Naive B cell (primary cell): Measurements from ENCODE around the gene BEGAIN. TPM values are rescaled to one million over a fixed set of nuclear protein-coding genes. Genes with fewer than 3 reads are reported as not detected.

ENCODE experiments used
- ATAC-seq, 2 donors: fragments of 150-1000 bp; cut with Tn5 transposase; 2 replicates each; pipeline ENCODE4 v1.10.0; 2021; ENCODE audit warnings: low read depth in 2 of 2, mild to moderate bottlenecking in 2 of 2, moderate library complexity in 2 of 2
- DNase-seq: peaks from one replicate; pipeline ENCODE4 v3.0.0; 2022
- H3K27ac Mint-ChIP-seq, 6 donors: one replicate each; pipeline ENCODE4 v1.8.0; 2020 to 2022; ENCODE audit warnings: mild to moderate bottlenecking in 6 of 6, mixed read lengths in 6 of 6, moderate library complexity in 5 of 6, inconsistent platforms in 2 of 6
- H3K27me3 Mint-ChIP-seq, 3 donors: one replicate each; pipeline ENCODE4 v1.8.0; 2021 to 2022; ENCODE audit warnings: mixed read lengths in 3 of 3, mild to moderate bottlenecking in 1 of 3
- H3K36me3 Mint-ChIP-seq, 2 donors: one replicate each; pipeline ENCODE4 v1.8.0; 2020 to 2022; ENCODE audit warnings: mixed read lengths in 2 of 2, inconsistent platforms in 1 of 2, mild to moderate bottlenecking in 1 of 2
- H3K4me1 Mint-ChIP-seq, 3 donors: one replicate each; pipeline ENCODE4 v1.8.0; 2020 to 2022; ENCODE audit warnings: mixed read lengths in 3 of 3, inconsistent platforms in 1 of 3, mild to moderate bottlenecking in 1 of 3, moderate library complexity in 1 of 3
- H3K4me3 Mint-ChIP-seq, 8 donors: one replicate each; pipeline ENCODE4 v1.8.0; 2020 to 2022; ENCODE audit warnings: mild to moderate bottlenecking in 8 of 8, mixed read lengths in 8 of 8, moderate library complexity in 8 of 8, inconsistent platforms in 2 of 8
- H3K9me3 Mint-ChIP-seq, 7 donors: one replicate each; pipeline ENCODE4 v1.8.0; 2020 to 2022; ENCODE audit warnings: mixed read lengths in 7 of 7, mild to moderate bottlenecking in 5 of 7, inconsistent platforms in 2 of 7, moderate library complexity in 1 of 7
- polyA plus RNA-seq, 6 donors: library from polyadenylated mRNA; unstranded; fragments of 300-500 nt; fragmentation: Illumina TruSeq; gene quantifications; one replicate each; pipeline ENCODE4 v1.2.3, GENCODE V29; 2021; ENCODE audit warnings: low read depth in 6 of 6

BEGAIN gene
- polyA plus RNA-seq, 6 donors from 2014 or later = 0.55 to 1.2 (median 0.92) TPM; not detected in 3

DNA sequence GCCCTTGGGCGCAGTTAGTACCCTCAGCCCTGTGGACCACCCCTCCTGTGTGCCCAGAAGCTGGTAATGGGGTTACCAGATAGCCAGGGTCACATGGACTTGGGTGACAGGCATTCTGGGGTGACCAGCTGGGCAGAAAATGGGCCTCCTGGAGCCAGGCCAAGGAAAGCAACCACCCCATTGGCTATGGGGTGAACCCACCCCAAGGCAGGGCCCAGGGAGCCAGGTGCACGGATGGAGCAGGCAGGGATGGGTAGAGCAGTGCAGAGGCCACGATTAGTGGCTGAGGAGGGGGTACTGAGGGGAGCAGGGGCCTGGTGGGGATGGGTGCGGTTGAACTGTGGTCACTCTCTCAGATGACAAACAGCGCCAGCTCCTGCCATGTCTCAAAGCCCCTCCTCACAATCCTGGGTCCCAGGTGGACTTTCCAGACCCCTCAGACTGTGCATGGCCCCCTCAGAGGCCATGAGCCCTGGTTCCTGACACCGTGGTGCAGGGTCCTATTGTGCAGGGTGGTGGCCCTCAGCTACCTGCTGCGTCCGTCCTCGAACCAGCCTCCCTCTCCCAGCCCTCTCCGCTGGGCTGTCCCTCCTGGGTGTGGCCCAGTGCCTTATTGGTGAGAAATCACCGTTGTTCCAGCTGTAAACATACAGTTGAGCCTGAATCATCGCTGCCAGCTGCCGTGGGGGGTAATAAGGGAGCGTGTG, 23.4 kb upstream of the BEGAIN start:
- H3K27me3 Mint-ChIP-seq = peaks cover 14 to 19% (median 14%) of the 10 kb centered on the region in 3 donors
- ATAC-seq (no peak), DNase-seq (no peak)
- peaks cover 0 to 11% (median 0%) of the 10 kb centered on the region in 7 donors for H3K9me3 Mint-ChIP-seq
- H3K36me3 Mint-ChIP-seq = no peaks in the 10 kb centered on the region
- H3K27ac Mint-ChIP-seq = no peak overlapping the region
- H3K4me1 Mint-ChIP-seq = peaks cover 0 to 1% (median 0%) of the 10 kb centered on the region in 3 donors
- H3K4me3 Mint-ChIP-seq = no peak overlapping the region

DNA sequence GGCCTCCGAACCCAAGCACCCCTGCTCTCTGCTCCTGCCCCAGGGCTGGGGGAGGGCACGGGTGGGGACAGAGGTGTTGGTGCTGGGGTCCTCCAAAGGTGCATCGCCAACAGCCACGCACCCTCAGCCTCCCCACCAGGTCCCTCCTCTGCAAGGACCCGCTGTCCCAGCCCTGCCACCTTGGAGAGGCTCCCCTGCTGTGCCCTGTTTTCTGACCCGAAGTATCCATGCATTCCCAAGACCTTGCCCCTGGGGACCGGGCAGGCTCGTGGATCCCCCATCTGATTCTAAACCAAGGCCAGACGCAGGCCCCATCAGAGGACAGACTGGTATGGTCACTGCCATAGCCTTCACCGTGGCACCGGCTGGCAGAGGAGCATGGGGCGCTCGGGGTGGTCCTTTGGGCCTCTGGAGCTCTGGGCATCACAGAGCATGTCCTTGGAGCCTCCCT, 22.7 kb upstream of the BEGAIN start:
- ATAC-seq (no peak), DNase-seq (no peak)
- Mint-ChIP-seq H3K36me3 (no peaks in the 10 kb centered on the region), H3K4me1 (peaks cover 0 to 1% (median 0%) of the 10 kb centered on the region in 3 donors), H3K9me3 (peaks cover 0 to 10% (median 0%) of the 10 kb centered on the region in 7 donors), H3K27ac (no peak overlapping the region), H3K27me3 (peaks cover 14 to 19% (median 15%) of the 10 kb centered on the region in 3 donors), H3K4me3 (no peak overlapping the region)

DNA sequence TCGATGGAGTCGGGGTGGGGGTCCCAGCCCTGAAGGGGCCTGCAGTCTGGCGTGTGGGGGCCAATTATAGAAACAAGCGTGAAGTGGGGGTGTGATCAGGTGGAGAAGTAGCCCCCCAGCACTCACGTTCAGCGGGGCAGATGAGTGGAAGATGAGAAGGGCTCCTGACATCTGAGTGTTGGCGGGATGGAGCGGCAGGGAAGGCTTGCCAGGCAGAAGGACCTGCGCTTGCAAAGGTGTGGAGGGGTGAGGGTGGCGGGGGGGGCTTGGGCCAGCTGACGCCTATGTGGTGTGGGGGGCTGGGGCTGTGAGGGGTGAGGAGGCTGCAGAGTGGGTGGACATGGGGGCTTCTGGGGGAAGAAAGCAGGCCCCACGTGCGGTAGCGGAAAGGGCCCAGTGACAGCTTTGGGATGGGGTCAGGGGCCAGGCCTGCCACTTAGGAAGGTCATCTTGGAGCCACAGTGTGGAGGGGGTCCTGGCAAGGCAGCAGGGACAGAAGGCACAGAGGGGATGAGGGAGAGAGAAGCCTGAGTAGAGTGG, 22.2 kb upstream of the BEGAIN start:
- Mint-ChIP-seq H3K27ac (no peak overlapping the region), H3K9me3 (peaks cover 0 to 8% (median 0%) of the 10 kb centered on the region in 7 donors), H3K4me3 (peak overlapping the region in 1 of 8 donors; percentile 61), H3K36me3 (no peaks in the 10 kb centered on the region), H3K4me1 (peaks cover 0 to 1% (median 0%) of the 10 kb centered on the region in 3 donors), H3K27me3 (peaks cover 14 to 19% (median 15%) of the 10 kb centered on the region in 3 donors)
- DNase-seq = no peak
- no peak for ATAC-seq

DNA sequence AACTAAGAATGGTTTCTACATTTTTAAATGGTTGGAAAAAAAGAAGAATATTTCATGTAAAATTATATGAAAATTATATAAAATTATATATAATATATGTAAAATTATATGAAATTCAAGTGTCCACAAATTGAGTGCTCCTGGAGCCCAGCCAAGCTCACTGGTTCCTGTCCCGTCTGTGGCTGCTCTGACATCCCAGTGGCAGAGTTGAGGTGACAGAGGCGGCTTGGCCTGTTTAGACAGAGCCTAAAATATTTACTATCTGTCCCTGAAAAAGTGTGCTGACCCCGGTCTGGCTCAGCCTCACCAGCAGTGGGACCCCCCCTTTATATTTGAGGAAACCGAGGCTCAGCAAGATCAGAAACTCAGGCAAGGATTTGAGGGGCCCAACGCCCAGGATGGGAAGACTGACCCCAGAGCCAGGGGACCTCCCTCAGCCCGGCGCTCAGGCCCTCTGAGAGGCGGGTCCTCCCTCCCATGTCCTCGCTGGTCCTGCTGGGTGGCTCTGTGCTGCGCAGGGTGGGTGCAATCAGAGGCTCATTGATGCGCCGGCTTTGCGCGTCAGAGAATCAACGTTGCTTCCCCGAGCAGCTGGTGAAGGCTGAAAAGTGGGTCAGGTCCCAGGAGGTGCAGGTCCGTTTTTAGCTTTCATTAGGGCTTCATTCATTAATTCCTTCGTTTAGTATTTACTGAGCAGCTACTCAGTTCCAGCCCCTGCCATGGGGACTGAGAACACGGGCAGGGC, 21.5 kb upstream of the BEGAIN start:
- Mint-ChIP-seq H3K4me1 (peaks cover 0 to 1% (median 0%) of the 10 kb centered on the region in 3 donors), H3K4me3 (peak overlapping the region in 1 of 8 donors; percentile 61), H3K36me3 (peaks cover 0 to 3% of the 10 kb centered on the region in 2 donors), H3K27me3 (peaks cover 14 to 24% (median 15%) of the 10 kb centered on the region in 3 donors), H3K9me3 (peaks cover 0 to 8% (median 0%) of the 10 kb centered on the region in 7 donors), H3K27ac (no peak overlapping the region)
- no peak for ATAC-seq
- no peak for DNase-seq

DNA sequence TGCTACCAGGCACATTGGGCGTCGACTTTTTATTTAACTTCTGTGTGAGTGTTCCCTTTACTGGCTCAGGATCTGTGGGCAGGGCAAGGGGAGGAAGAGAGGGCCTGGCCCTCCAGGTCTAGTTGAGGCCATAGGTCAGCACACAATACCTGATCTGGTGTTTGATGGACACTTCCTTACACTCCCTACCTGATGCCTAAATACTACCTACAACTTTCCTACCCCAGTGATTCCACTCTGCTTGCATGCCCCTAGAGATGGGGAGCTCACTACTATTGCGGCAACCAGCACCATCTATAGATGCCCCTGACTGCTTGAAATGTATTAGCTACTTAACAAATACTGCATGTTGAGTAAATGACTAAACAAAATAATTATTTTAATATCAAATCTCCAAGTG, 20.8 kb upstream of the BEGAIN start:
- peaks cover 0 to 1% (median 0%) of the 10 kb centered on the region in 3 donors for H3K4me1 Mint-ChIP-seq
- H3K27me3 Mint-ChIP-seq = peaks cover 14 to 30% (median 15%) of the 10 kb centered on the region in 3 donors
- no peak overlapping the region for H3K4me3 Mint-ChIP-seq
- peaks cover 0 to 11% (median 3%) of the 10 kb centered on the region in 7 donors for H3K9me3 Mint-ChIP-seq
- no peak for DNase-seq
- ATAC-seq = no peak
- no peak overlapping the region for H3K27ac Mint-ChIP-seq
- H3K36me3 Mint-ChIP-seq = peaks cover 0 to 10% of the 10 kb centered on the region in 2 donors

DNA sequence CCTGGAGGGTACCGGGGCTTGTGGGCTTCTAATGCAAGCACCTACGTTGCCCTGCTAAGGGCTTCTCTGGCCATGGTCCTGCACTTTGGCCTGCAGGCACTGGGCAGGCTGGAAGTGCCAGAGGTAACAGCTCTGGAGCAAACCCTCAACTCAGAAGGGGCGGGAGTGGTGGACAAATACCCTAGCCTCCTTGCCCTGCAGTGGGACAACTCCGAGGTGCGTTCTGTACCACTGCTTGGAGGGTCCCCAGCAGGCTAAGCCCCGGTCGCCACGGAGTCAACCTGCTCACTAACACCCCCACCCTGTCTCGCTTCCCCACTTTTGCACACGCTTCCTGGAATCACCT, 20.4 kb upstream of the BEGAIN start:
- H3K4me1 Mint-ChIP-seq = peaks cover 0 to 1% (median 0%) of the 10 kb centered on the region in 3 donors
- H3K36me3 Mint-ChIP-seq = peaks cover 0 to 14% of the 10 kb centered on the region in 2 donors
- peaks cover 14 to 35% (median 15%) of the 10 kb centered on the region in 3 donors for H3K27me3 Mint-ChIP-seq
- no peak overlapping the region for H3K4me3 Mint-ChIP-seq
- H3K9me3 Mint-ChIP-seq = peaks cover 3 to 13% (median 6%) of the 10 kb centered on the region in 7 donors
- H3K27ac Mint-ChIP-seq = no peak overlapping the region
- ATAC-seq (no peak), DNase-seq (no peak)

DNA sequence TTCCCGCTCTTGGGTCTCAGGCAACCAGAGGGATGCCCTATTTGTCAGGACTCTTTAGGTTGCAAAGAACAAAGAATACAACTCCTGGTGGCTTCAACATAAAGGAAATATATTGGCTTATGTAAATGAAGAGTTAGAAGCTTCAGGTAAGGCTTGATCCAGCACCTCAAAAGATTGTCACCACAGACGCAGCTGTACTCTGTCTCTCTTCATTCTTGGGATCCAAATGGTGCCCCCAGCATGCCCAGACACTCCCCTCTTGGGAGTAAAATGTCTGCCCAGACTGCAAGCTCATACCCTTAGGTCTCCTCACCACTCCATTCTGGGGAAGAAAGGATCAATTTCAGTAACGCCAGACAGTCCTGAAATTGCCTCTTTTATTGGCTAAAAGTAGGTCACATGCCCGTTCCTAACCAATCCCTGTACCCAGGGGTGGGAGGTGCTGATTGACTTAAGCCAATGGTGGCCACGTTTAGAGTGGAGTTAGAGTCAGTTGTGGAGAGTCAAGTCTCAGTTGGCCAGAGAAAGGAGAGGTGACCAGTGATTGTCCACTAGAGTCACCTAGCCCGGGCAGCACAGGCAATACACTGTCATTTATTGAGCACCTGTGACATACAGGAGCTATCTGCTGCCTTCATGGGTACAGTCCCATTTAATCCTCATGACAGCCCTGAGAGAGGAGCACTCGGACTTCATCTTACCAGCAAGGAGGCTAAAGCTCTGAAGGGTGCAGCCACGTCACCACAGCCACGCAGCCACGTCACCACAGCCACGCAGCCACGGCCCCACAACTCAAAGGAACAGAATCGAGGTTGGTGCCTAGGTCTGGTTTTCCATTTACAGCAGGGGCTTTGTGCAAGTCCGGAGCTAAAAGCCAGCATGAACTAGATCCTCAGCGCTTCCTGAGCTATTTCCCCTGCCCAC, 19.7 kb upstream of the BEGAIN start:
- Mint-ChIP-seq H3K9me3 (peaks cover 8 to 19% (median 12%) of the 10 kb centered on the region in 7 donors), H3K4me1 (peaks cover 0 to 1% (median 0%) of the 10 kb centered on the region in 3 donors), H3K27ac (no peak overlapping the region), H3K27me3 (peaks cover 14 to 38% (median 15%) of the 10 kb centered on the region in 3 donors), H3K36me3 (peaks cover 0 to 21% of the 10 kb centered on the region in 2 donors), H3K4me3 (no peak overlapping the region)
- no peak for DNase-seq
- ATAC-seq = no peak

DNA sequence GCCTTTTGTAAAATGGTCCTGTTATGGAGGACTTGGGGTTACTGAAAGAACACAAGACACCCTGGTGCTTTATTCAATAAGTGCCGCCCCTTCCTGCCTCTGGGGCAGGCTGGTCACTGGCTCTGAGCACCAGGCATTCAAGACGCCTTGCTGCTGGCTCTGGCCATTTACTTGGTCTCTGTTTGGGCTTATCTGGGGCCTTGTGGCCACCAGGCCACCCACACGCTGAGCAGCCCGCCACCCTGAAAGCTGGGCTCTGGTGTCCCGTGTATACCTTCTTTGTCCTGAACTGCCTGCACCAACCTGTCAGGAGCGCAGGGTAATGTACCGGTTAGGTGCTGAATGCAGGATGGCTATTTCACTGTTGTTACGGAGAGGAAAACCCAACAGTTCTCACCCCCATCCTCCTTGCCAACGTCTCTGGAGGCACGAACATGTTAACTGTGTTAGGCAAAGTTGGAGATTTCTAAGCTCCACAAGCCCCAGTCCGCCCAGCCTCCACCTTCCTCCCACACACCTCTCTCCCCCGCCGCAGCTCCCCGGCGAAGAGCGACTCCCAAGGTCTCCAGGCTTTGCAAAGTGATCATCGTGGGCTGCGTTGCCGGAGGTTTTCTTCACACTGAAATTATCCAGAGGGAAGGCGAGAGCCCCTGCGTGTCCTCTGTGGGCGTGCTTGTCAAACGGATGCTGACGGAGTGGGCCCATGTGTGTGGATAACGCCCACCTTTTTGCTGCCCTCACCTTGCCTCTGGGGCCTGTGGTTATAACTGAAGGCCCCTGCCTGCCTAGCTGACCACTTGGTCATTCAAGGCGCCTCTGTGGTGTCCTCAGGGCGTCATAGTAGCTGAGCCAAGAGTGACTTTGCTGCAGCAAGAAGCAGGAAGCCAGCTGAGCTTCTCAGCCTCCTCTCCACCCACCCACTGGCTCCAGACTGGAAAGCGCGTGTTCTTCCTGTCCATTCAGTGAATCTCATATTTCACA, 18.8 kb upstream of the BEGAIN start:
- no peak overlapping the region for H3K27ac Mint-ChIP-seq
- peaks cover 15 to 29% (median 21%) of the 10 kb centered on the region in 7 donors for H3K9me3 Mint-ChIP-seq
- H3K4me3 Mint-ChIP-seq = no peak overlapping the region
- no peak for ATAC-seq
- H3K36me3 Mint-ChIP-seq = peaks cover 0 to 30% of the 10 kb centered on the region in 2 donors
- H3K4me1 Mint-ChIP-seq = peaks cover 0 to 1% (median 0%) of the 10 kb centered on the region in 3 donors
- H3K27me3 Mint-ChIP-seq = peaks cover 14 to 38% (median 19%) of the 10 kb centered on the region in 3 donors
- no peak for DNase-seq

DNA sequence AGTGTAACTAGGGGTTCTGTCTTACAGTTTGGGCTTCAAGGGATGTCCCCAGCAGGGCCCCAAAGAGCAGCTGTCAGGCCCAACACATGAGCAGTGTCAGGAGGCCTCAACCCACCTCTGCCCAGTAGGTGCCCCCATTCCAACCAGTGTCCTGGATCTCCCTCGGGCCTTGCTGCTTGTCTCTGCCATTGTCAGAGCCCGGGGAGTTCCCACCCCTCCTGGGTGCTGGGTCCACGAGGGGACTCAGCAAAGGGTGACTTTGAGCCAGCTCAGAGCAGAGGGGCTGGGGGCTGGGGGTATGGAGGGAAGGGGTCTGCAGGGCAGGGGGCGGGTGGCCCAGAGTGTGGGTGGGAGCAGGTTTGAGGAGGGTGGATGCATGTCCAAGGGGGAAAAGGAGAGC, 18.0 kb upstream of the BEGAIN start:
- ATAC-seq (no peak), DNase-seq (no peak)
- peaks cover 0 to 2% (median 0%) of the 10 kb centered on the region in 3 donors for H3K4me1 Mint-ChIP-seq
- no peak overlapping the region for H3K4me3 Mint-ChIP-seq
- peaks cover 14 to 38% (median 21%) of the 10 kb centered on the region in 3 donors for H3K27me3 Mint-ChIP-seq
- H3K36me3 Mint-ChIP-seq = peaks cover 0 to 34% of the 10 kb centered on the region in 2 donors
- peaks cover 17 to 32% (median 25%) of the 10 kb centered on the region in 7 donors for H3K9me3 Mint-ChIP-seq
- H3K27ac Mint-ChIP-seq = no peak overlapping the region

DNA sequence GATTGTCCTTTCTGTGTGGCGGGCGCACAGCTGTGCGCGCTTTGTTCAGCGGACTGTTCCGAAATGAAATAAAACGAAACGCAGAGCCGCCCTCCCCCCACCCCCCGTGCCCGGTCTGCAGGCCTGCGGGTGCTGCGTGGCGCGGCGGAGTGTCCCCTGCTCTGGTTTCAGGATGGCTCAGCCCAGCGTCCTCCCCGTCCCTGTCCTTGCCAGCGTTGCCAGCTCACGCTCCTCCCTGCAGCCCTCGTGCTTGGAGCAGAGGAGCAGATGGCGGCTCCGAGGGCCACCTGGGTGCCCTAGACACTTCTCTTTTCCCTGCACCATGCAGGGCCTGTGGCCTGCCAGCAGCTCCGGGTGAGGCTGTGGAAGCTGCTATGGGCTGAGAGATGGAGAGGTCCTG, 17.5 kb upstream of the BEGAIN start:
- no peak overlapping the region for H3K27ac Mint-ChIP-seq
- DNase-seq (no peak), ATAC-seq (no peak)
- no peak overlapping the region for H3K4me3 Mint-ChIP-seq
- H3K36me3 Mint-ChIP-seq = peaks cover 0 to 34% of the 10 kb centered on the region in 2 donors
- peaks cover 14 to 36% (median 21%) of the 10 kb centered on the region in 3 donors for H3K27me3 Mint-ChIP-seq
- H3K4me1 Mint-ChIP-seq = peaks cover 3 to 5% (median 5%) of the 10 kb centered on the region in 3 donors
- peaks cover 17 to 30% (median 25%) of the 10 kb centered on the region in 7 donors for H3K9me3 Mint-ChIP-seq

DNA sequence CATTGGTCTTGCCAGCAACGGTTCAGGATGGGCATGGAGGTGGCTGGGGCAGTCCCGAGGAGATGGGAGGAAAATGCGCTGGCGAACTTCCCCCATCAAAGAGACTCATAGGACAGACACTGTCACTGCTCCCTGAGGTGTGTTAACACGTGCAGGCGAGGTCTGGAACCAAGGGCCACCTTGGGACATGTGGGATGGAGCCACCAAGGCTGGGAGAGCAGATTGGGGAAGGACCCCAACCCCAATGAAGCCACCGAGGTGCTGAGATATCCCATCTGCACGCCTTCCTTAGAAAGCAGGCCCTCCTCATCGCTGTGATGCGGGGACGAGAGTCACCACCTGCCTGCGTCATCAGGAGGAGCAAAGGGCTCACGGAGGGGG, 16.9 kb upstream of the BEGAIN start:
- H3K27me3 Mint-ChIP-seq = peaks cover 15 to 30% (median 23%) of the 10 kb centered on the region in 3 donors
- DNase-seq (no peak), ATAC-seq (no peak)
- no peak overlapping the region for H3K4me3 Mint-ChIP-seq
- H3K9me3 Mint-ChIP-seq = peaks cover 17 to 30% (median 26%) of the 10 kb centered on the region in 7 donors
- peaks cover 0 to 34% of the 10 kb centered on the region in 2 donors for H3K36me3 Mint-ChIP-seq
- no peak overlapping the region for H3K27ac Mint-ChIP-seq
- peaks cover 4 to 5% (median 5%) of the 10 kb centered on the region in 3 donors for H3K4me1 Mint-ChIP-seq
